Stimulated activated CD4-positive, alpha-beta T cell treated with anti-CD3 and anti-CD28 coated beads, Interleukin-2, amount 100 ng/mL, for 48 hours (primary cell): ENCODE measurements around the gene DESI1.

Experiments
- DNase-seq, 2 donors: peaks; one replicate each; pipeline ENCODE4 v3.0.0-alpha.2; 2020

The DESI1 gene

GRCh38 chr22:41555325-41555982, 65.4 kb downstream of the DESI1 start:
- no peak for DNase-seq

GRCh38 chr22:41551877-41552582, 68.8 kb downstream of the DESI1 start:
- no peak for DNase-seq

GRCh38 chr22:41550952-41551491, 69.8 kb downstream of the DESI1 start:
- DNase-seq = no peak

- DNase-seq = no peak
Measured at GRCh38 chr22:41548830-41549211, 72.0 kb downstream of the DESI1 start.
